Hepatocyte (in vitro differentiated cells): Measurements from ENCODE around the gene CACNA2D4. TPM values are rescaled to one million over a fixed set of nuclear protein-coding genes. Genes with fewer than 3 reads are reported as not detected.

Experiments used
- DNase-seq: peaks from one replicate; pipeline ENCODE4 v3.0.0-alpha.2; 2016; ENCODE audit warnings: low spot score
- H2AFZ ChIP-seq: fragments of 200-600 bp; sonication (generic); 2 replicates; pipeline ENCODE4 v1.6.0; 2016; ENCODE audit warnings: antibody characterized with exemption, mild to moderate bottlenecking
- H3K27ac ChIP-seq: fragments of 200-600 bp; sonication (generic); 2 replicates; pipeline ENCODE4 v1.5.1; 2016; ENCODE audit warnings: mild to moderate bottlenecking
- H3K27me3 ChIP-seq: fragments of 200-600 bp; sonication (generic); 2 replicates; pipeline ENCODE4 v1.6.1; 2016
- H3K36me3 ChIP-seq: fragments of 200-600 bp; sonication (generic); replicated peaks from 2 replicates; pipeline ENCODE4 v1.5.1; 2016; ENCODE audit warnings: low read depth; ENCODE audit not compliant: insufficient read depth
- H3K4me1 ChIP-seq: fragments of 200-600 bp; sonication (generic); 2 replicates; pipeline ENCODE4 v1.5.1; 2016; ENCODE audit warnings: mild to moderate bottlenecking, moderate library complexity; ENCODE audit not compliant: insufficient read depth
- H3K4me2 ChIP-seq: fragments of 200-600 bp; sonication (generic); 2 replicates; pipeline ENCODE4 v1.6.0; 2016
- H3K4me3 ChIP-seq: fragments of 200-600 bp; sonication (generic); 2 replicates; pipeline ENCODE4 v1.5.1; 2016; ENCODE audit warnings: mild to moderate bottlenecking
- H3K79me2 ChIP-seq: fragments of 200-600 bp; sonication (generic); 2 replicates; pipeline ENCODE4 v1.6.0; 2017; ENCODE audit warnings: mild to moderate bottlenecking
- H3K9me2 ChIP-seq: fragments of 200-600 bp; sonication (generic); replicated peaks from 2 replicates; pipeline ENCODE4 v1.6.0; 2017; ENCODE audit warnings: mild to moderate bottlenecking; ENCODE audit not compliant: insufficient read depth
- H3K9me3 ChIP-seq: fragments of 200-600 bp; sonication (generic); 2 replicates; pipeline ENCODE4 v1.5.1; 2016; ENCODE audit warnings: low read depth, mild to moderate bottlenecking
- H4K20me1 ChIP-seq: fragments of 200-600 bp; sonication (generic); 2 replicates; pipeline ENCODE4 v1.6.0; 2016; ENCODE audit warnings: mild to moderate bottlenecking; ENCODE audit not compliant: insufficient read depth, poor library complexity, severe bottlenecking
- EZH2 ChIP-seq: fragments of 200-600 bp; sonication (generic); IDR thresholded peaks from 2 replicates; pipeline ENCODE4 v1.6.1; 2016; ENCODE audit warnings: antibody characterized with exemption, mild to moderate bottlenecking, borderline replicate concordance
- EZH2phosphoT487 ChIP-seq: fragments of 200-600 bp; sonication (generic); IDR thresholded peaks from one replicate; pipeline ENCODE4 v1.6.1; 2018; ENCODE audit warnings: antibody characterized with exemption, mild to moderate bottlenecking, low read depth, moderate library complexity; ENCODE audit not compliant: unreplicated experiment, severe bottlenecking
- WGBS: methylation state at CpG from one replicate; pipeline ENCODE4 v1.1.6; 2016; ENCODE audit warnings: low lambda C conversion rate; ENCODE audit errors: missing lambda C conversion rate; 5-methylcytosine and 5-hydroxymethylcytosine counted together
- polyA plus RNA-seq: library from polyadenylated mRNA; unstranded; fragments of >200 nt; fragmentation: Nextera tagmentation; extraction: Ambion mirVana; gene quantifications from 2 replicates; pipeline ENCODE4 v1.2.1, GENCODE V29; 2016
- total RNA-seq: library from RNA; depleted of rRNA; stranded (reverse); fragments of >200 nt; gene quantifications from 2 replicates; pipeline ENCODE4 v1.2.3, GENCODE V29; 2014
- TF ChIP-seq, protein P1 (sequence below): fragments of 200-600 bp; sonication (generic); IDR thresholded peaks from 2 replicates; pipeline ENCODE4 v1.5.1; 2016; ENCODE audit warnings: antibody characterized with exemption, mild to moderate bottlenecking; ENCODE audit not compliant: poor library complexity

Gene CACNA2D4
- total and polyA plus RNA-seq, 2 experiments from 2014 or later = 1.3 to 2.1 TPM

DNA sequence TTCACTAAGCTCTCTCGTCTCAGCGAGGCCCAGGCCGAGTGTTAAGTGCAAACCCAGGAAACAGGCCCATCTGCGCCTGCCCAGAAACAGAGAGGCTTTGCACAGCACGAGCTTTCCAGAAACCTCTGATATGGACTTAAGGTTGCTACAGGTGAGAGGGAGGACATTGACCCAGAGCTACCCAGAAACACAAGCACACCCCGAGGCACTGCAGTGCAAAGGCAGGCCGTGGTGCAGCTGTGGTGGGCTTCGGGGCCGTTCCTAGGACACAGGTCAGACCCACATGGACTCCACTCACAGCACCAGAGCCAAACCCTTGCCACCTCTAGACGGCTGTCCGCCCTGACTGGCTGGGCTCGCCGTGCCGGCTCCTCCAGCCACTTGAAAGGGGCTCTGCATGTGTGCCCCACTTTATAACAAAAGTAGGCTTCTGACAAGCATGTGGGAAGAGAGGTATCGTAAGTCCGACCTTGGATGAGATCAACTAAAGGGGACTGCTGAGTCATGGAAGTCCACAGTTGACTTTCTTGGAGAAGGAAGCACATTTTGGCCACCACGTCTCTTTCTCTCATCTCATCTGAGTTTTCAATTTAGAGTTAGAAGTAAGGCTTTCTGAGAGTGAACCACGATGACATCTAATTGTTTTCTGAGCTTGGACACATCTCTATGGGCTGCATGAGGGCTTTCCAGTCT is 38.2 kb downstream of the CACNA2D4 start:
- H3K79me2 ChIP-seq = no peaks in the 10 kb centered on the region
- H2AFZ ChIP-seq = no peak overlapping the region
- H3K27me3 ChIP-seq = peaks cover under 1% of the 10 kb centered on the region
- peaks cover 2% of the 10 kb centered on the region for H3K4me1 ChIP-seq
- H3K9me2 ChIP-seq = no peaks in the 10 kb centered on the region
- peak; percentile 2 for DNase-seq
- no peak overlapping the region for H3K4me2 ChIP-seq
- no peaks in the 10 kb centered on the region for H3K9me3 ChIP-seq
- H3K27ac ChIP-seq = no peak overlapping the region
- H3K4me3 ChIP-seq = no peak overlapping the region
- H3K36me3 ChIP-seq = no peaks in the 10 kb centered on the region
- 93% methylated on average over 18 of the region's 18 CpGs for WGBS
- H4K20me1 ChIP-seq = no peaks in the 10 kb centered on the region
- TF ChIP-seq, protein P1, sequence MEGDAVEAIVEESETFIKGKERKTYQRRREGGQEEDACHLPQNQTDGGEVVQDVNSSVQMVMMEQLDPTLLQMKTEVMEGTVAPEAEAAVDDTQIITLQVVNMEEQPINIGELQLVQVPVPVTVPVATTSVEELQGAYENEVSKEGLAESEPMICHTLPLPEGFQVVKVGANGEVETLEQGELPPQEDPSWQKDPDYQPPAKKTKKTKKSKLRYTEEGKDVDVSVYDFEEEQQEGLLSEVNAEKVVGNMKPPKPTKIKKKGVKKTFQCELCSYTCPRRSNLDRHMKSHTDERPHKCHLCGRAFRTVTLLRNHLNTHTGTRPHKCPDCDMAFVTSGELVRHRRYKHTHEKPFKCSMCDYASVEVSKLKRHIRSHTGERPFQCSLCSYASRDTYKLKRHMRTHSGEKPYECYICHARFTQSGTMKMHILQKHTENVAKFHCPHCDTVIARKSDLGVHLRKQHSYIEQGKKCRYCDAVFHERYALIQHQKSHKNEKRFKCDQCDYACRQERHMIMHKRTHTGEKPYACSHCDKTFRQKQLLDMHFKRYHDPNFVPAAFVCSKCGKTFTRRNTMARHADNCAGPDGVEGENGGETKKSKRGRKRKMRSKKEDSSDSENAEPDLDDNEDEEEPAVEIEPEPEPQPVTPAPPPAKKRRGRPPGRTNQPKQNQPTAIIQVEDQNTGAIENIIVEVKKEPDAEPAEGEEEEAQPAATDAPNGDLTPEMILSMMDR = no peak
- TF ChIP-seq EZH2 = no peak
- no peak for TF ChIP-seq EZH2phosphoT487

DNA sequence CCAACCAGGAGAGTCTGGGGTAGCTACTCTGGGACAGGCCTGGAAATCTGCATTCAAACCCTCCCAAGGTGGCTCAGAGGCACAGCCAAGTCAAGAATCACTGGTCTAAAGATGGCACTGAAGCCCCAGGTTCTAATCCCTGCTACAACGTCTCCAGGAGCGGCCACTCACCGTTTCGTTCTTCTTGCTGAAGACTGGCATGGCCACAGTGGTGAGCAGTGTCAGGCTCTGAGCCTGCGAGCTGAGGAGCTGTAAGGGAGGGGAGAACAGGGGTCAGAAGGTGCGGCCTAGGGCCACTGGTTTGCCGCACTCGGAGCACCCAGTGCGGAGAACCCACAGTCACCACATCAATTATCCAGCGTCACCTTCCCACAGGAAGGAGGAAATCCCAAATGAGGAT is 38.8 kb downstream of the CACNA2D4 start:
- DNase-seq = peak; percentile 1
- no peak overlapping the region for H3K4me2 ChIP-seq
- 94% methylated on average over 10 of the region's 10 CpGs for WGBS
- TF ChIP-seq, protein P1 = no peak
- TF ChIP-seq EZH2phosphoT487 = no peak
- no peak for TF ChIP-seq EZH2
- H3K9me2 ChIP-seq = no peaks in the 10 kb centered on the region
- no peak overlapping the region for H3K4me3 ChIP-seq
- no peak overlapping the region for H3K27ac ChIP-seq
- H3K36me3 ChIP-seq = no peaks in the 10 kb centered on the region
- H3K9me3 ChIP-seq = no peaks in the 10 kb centered on the region
- H2AFZ ChIP-seq = no peak overlapping the region
- peaks cover 3% of the 10 kb centered on the region for H3K27me3 ChIP-seq
- no peaks in the 10 kb centered on the region for H4K20me1 ChIP-seq
- H3K4me1 ChIP-seq = no peaks in the 10 kb centered on the region
- no peaks in the 10 kb centered on the region for H3K79me2 ChIP-seq

DNA sequence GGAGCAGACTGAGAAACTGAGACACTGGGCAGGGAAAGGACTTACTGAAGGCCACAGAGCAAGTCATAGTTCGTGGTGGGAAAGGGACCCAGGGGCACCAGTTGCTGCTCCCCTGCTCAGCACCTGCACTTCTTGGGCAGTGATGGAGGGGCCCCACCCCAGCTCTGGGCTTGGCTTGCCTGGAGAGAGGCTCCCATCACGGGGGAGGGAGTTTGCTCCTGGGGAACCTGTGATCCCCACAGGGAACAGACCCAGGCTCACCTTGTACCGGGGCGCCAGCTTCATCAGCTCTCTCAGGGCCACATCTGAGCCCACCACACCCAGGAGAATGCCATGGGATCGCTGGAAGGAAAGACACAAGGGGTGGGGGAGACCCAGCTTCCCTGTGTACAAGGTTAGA is 39.8 kb downstream of the CACNA2D4 start:
- H3K4me3 ChIP-seq = no peak overlapping the region
- no peak overlapping the region for H3K27ac ChIP-seq
- no peak overlapping the region for H3K4me2 ChIP-seq
- no peaks in the 10 kb centered on the region for H4K20me1 ChIP-seq
- TF ChIP-seq EZH2 = no peak
- TF ChIP-seq EZH2phosphoT487 = no peak
- TF ChIP-seq, protein P1 = no peak
- H3K9me2 ChIP-seq = no peaks in the 10 kb centered on the region
- no peaks in the 10 kb centered on the region for H3K36me3 ChIP-seq
- peaks cover 3% of the 10 kb centered on the region for H3K27me3 ChIP-seq
- H2AFZ ChIP-seq = no peak overlapping the region
- peak; percentile 1 for DNase-seq
- no peaks in the 10 kb centered on the region for H3K79me2 ChIP-seq
- H3K4me1 ChIP-seq = no peaks in the 10 kb centered on the region
- WGBS = 92% methylated on average over 4 of the region's 5 CpGs
- no peaks in the 10 kb centered on the region for H3K9me3 ChIP-seq

DNA sequence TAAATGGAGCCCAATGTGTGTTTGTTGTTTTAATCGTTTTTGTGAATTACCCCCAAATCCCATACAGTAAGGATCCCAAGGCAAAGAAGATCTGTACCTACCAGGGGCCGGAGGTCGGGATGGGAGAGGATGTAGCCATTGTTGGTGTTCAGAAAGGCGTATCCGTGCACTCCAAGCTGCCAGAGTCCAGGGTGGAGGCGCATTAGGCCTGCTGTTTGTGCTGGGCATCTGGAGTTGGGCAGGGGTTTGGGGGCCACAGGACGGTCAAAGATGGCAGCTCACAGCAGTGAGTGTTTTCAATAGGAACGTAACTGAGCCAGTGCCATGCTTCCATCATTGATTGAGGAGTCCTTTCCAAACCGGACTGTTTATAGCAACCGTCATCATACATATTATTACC is 40.2 kb downstream of the CACNA2D4 start:
- Histone ChIP-seq H3K27me3 (peaks cover 3% of the 10 kb centered on the region), H3K4me1 (no peaks in the 10 kb centered on the region), H3K27ac (no peak overlapping the region), H3K9me2 (no peaks in the 10 kb centered on the region), H3K79me2 (no peaks in the 10 kb centered on the region), H4K20me1 (no peaks in the 10 kb centered on the region), H3K9me3 (no peaks in the 10 kb centered on the region), H3K4me2 (no peak overlapping the region), H3K36me3 (no peaks in the 10 kb centered on the region), H3K4me3 (no peak overlapping the region), H2AFZ (no peak overlapping the region)
- peak; percentile 0 for DNase-seq
- WGBS = 97% methylated on average over 10 of the region's 10 CpGs
- TF ChIP-seq EZH2 = no peak
- TF ChIP-seq EZH2phosphoT487 = no peak
- TF ChIP-seq, protein P1 = no peak
